IMR-90 (cell line): Measurements from ENCODE around the gene IL1RAPL1. TPM values are rescaled to one million over a fixed set of nuclear protein-coding genes. Genes with fewer than 3 reads are reported as not detected.

Experiments used
- ATAC-seq: fragments of 200-7000 bp; cut with Tn5 transposase; 2 replicates; pipeline ENCODE4 v1.9.1; 2020; ENCODE audit warnings: low read depth, mild to moderate bottlenecking, moderate library complexity
- BruUV-seq: library from RNA; stranded (reverse); fragments of 400-500 nt; replicated peaks from 2 replicates; lab custom pipeline; 2021; lab: Mats Ljungman, UMichigan
- CTCF ChIA-PET: fragments of 300-600 bp; formaldehyde crosslinking; extraction: SDS; loops from one replicate; lab custom pipeline; 2021; ENCODE audit warnings: antibody characterized with exemption; lab: Yijun Ruan, JAX
- POLR2A ChIA-PET: fragments of 300-600 bp; sonication (Branson Sonifier 250); formaldehyde crosslinking; loops from one replicate; lab custom pipeline; 2022; ENCODE audit warnings: antibody characterized with exemption; ENCODE audit not compliant: unreplicated experiment; lab: Charles Lee
- DNase-seq: peaks from one replicate; pipeline ENCODE4 v3.0.0; 2013
- H2AFZ ChIP-seq: replicated peaks from 2 replicates; pipeline ENCODE3; 2013; ENCODE audit warnings: low read length, mild to moderate bottlenecking; ENCODE audit not compliant: poor library complexity
- H2AK5ac ChIP-seq: 2 replicates; pipeline ENCODE4 v1.6.1; 2013; ENCODE audit warnings: low read depth, low read length, inconsistent platforms
- H2AK9ac ChIP-seq: replicated peaks from 2 replicates; pipeline ENCODE3; 2013; ENCODE audit warnings: mild to moderate bottlenecking, low read depth, low read length, moderate library complexity; ENCODE audit not compliant: poor library complexity
- H2BK120ac ChIP-seq: 2 replicates; pipeline ENCODE4 v1.6.1; 2013; ENCODE audit warnings: low read depth, low read length, inconsistent platforms
- H2BK15ac ChIP-seq: 3 replicates; pipeline ENCODE4 v1.6.1; 2013; ENCODE audit warnings: low read depth, low read length, inconsistent platforms
- H2BK20ac ChIP-seq: 2 replicates; pipeline ENCODE4 v1.6.1; 2013; ENCODE audit warnings: low read depth, mild to moderate bottlenecking, inconsistent platforms, low read length, moderate library complexity
- H2BK5ac ChIP-seq: 2 replicates; pipeline ENCODE4 v1.6.1; 2013; ENCODE audit warnings: mild to moderate bottlenecking, low read depth, low read length, inconsistent platforms; ENCODE audit not compliant: poor library complexity, severe bottlenecking
- H3K14ac ChIP-seq: replicated peaks from 2 replicates; pipeline ENCODE4 v1.6.1; 2013; ENCODE audit warnings: low read depth, low read length, inconsistent platforms
- H3K18ac ChIP-seq: 2 replicates; pipeline ENCODE4 v1.6.1; 2013; ENCODE audit warnings: low read depth, low read length, control low read depth
- H3K23ac ChIP-seq: 2 replicates; pipeline ENCODE4 v1.6.1; 2013; ENCODE audit warnings: low read depth, low read length, inconsistent platforms
- H3K27ac ChIP-seq: 2 replicates; pipeline ENCODE4 v1.5.1; 2013; ENCODE audit warnings: mild to moderate bottlenecking, control low read depth, low read length; ENCODE audit not compliant: insufficient read depth
- H3K27me3 ChIP-seq: 2 replicates; pipeline ENCODE4 v1.6.1; 2013; ENCODE audit warnings: low read length; ENCODE audit not compliant: control insufficient read depth, insufficient read depth
- H3K36me3 ChIP-seq: 2 replicates; pipeline ENCODE4 v1.6.1; 2013; ENCODE audit warnings: low read length, mixed read lengths; ENCODE audit not compliant: control insufficient read depth, insufficient read depth
- H3K4ac ChIP-seq: 2 replicates; pipeline ENCODE4 v1.6.1; 2013; ENCODE audit warnings: low read depth, low read length, inconsistent platforms
- H3K4me1 ChIP-seq: 2 replicates; pipeline ENCODE4 v1.6.1; 2013; ENCODE audit warnings: low read length, mixed read lengths; ENCODE audit not compliant: control insufficient read depth, insufficient read depth
- H3K4me2 ChIP-seq: 2 replicates; pipeline ENCODE4 v1.6.1; 2013; ENCODE audit warnings: low read depth, mild to moderate bottlenecking, control low read depth, low read length, moderate library complexity
- H3K4me3 ChIP-seq: 2 replicates; pipeline ENCODE4 v1.5.1; 2013; ENCODE audit warnings: low read depth, mild to moderate bottlenecking, control low read depth, low read length, moderate library complexity; ENCODE audit not compliant: insufficient read depth
- H3K56ac ChIP-seq: 2 replicates; pipeline ENCODE4 v1.6.1; 2013; ENCODE audit warnings: low read length, inconsistent platforms; ENCODE audit not compliant: insufficient read depth; ENCODE audit errors: extremely low read depth
- H3K79me1 ChIP-seq, 2 experiments: 2 replicates each; pipeline ENCODE4 v1.6.1; 2013; ENCODE audit warnings: low read length in 2 of 2, inconsistent platforms in 1 of 2, low read depth in 1 of 2
- H3K9ac ChIP-seq: 2 replicates; pipeline ENCODE4 v1.6.1; 2013; ENCODE audit warnings: low read depth, low read length, control low read depth
- H3K9me1 ChIP-seq: 2 replicates; pipeline ENCODE4 v1.6.1; 2013; ENCODE audit warnings: low read length, inconsistent platforms; ENCODE audit not compliant: insufficient read depth
- H3K9me3 ChIP-seq: 2 replicates; pipeline ENCODE4 v1.6.1; 2013; ENCODE audit warnings: low read length; ENCODE audit not compliant: control insufficient read depth, insufficient read depth
- H4K20me1 ChIP-seq: 2 replicates; pipeline ENCODE4 v1.6.1; 2013; ENCODE audit warnings: low read length, inconsistent platforms; ENCODE audit not compliant: insufficient read depth
- H4K5ac ChIP-seq: 2 replicates; pipeline ENCODE4 v1.6.1; 2013; ENCODE audit warnings: mild to moderate bottlenecking, low read depth, low read length, control low read depth
- H4K8ac ChIP-seq, 2 experiments: 2 replicates each; pipeline ENCODE4 v1.6.1; 2013; ENCODE audit warnings: low read depth in 2 of 2, low read length in 2 of 2, control low read depth in 1 of 2, inconsistent platforms in 1 of 2
- H4K91ac ChIP-seq: 2 replicates; pipeline ENCODE4 v1.6.1; 2013; ENCODE audit warnings: low read depth, low read length, inconsistent platforms; ENCODE audit not compliant: insufficient read depth
- BHLHE40 ChIP-seq: fragments of 150-350 bp; IDR thresholded peaks from 2 replicates; pipeline ENCODE4 v1.6.1; 2016; ENCODE audit warnings: mild to moderate bottlenecking, low read depth, low read length
- CEBPB ChIP-seq: IDR thresholded peaks from 2 replicates; pipeline ENCODE4 v1.6.1; 2012; ENCODE audit warnings: low read depth, low read length, improper control_type of control experiment
- CHD1 ChIP-seq: IDR thresholded peaks from 2 replicates; pipeline ENCODE4 v1.6.1; 2012; ENCODE audit warnings: low read depth, low read length, improper control_type of control experiment
- FOS ChIP-seq: fragments of 150-350 bp; IDR thresholded peaks from 2 replicates; pipeline ENCODE4 v1.6.1; 2016; ENCODE audit warnings: low read depth, low read length
- MAFK ChIP-seq: IDR thresholded peaks from 2 replicates; pipeline ENCODE4 v1.6.1; 2012; ENCODE audit warnings: low read depth, low read length, improper control_type of control experiment
- MAZ ChIP-seq: IDR thresholded peaks from 2 replicates; pipeline ENCODE4 v1.6.1; 2012; ENCODE audit warnings: low read depth, mild to moderate bottlenecking, low read length, improper control_type of control experiment, moderate library complexity, borderline replicate concordance
- MXI1 ChIP-seq: IDR thresholded peaks from 2 replicates; pipeline ENCODE4 v1.6.1; 2012; ENCODE audit warnings: low read depth, mild to moderate bottlenecking, low read length, moderate library complexity, borderline replicate concordance
- NFE2L2 ChIP-seq: fragments of 150-350 bp; IDR thresholded peaks from 2 replicates; pipeline ENCODE4 v1.6.1; 2016; ENCODE audit warnings: low read depth, mild to moderate bottlenecking, low read length
- POLR2A ChIP-seq: IDR thresholded peaks from 2 replicates; pipeline ENCODE4 v1.6.1; 2012; ENCODE audit warnings: mild to moderate bottlenecking, low read depth, low read length
- RAD21 ChIP-seq: IDR thresholded peaks from 2 replicates; pipeline ENCODE4 v1.6.1; 2012; ENCODE audit warnings: low read length, improper control_type of control experiment
- RCOR1 ChIP-seq: IDR thresholded peaks from 2 replicates; pipeline ENCODE4 v1.6.1; 2012; ENCODE audit warnings: mild to moderate bottlenecking, low read length, improper control_type of control experiment; ENCODE audit not compliant: insufficient replicate concordance
- RFX5 ChIP-seq: IDR thresholded peaks from 2 replicates; pipeline ENCODE4 v1.8.0; 2012; ENCODE audit warnings: low read depth, mild to moderate bottlenecking, low read length, moderate library complexity
- SMC3 ChIP-seq: fragments of 150-350 bp; IDR thresholded peaks from 2 replicates; pipeline ENCODE4 v1.6.1; 2016; ENCODE audit warnings: low read depth, mild to moderate bottlenecking, antibody characterized with exemption, low read length, moderate library complexity
- WGBS, 2 experiments: methylation state at CpG; one replicate each; pipeline versions ENCODE4 v1.1.5 to v1.1.7; 2013; ENCODE audit warnings: missing lambda C conversion rate in 2 of 2; ENCODE audit not compliant: insufficient read length in 1 of 2; ENCODE audit errors: extremely low coverage in 2 of 2; 5-methylcytosine and 5-hydroxymethylcytosine counted together
- dilution Hi-C: fragments of 300-500 bp; cut with HindIII; formaldehyde crosslinking; loops from one replicate; pipeline ENCODE4 v1.14.3; 2018; ENCODE audit warnings: low sequenced_read_pairs; ENCODE audit not compliant: unreplicated experiment
- in situ Hi-C: fragments of 300-500 bp; cut with MboI; formaldehyde crosslinking; loops from 3 replicates; pipeline ENCODE4 v1.14.3; 2019; ENCODE audit warnings: low sequenced_read_pairs, inconsistent platforms, mixed read lengths
- intact Hi-C: fragments of 100-400 bp; cut with micrococcal nuclease; formaldehyde crosslinking; loops from 2 replicates; pipeline ENCODE4 v1.10.0; 2022
- polyA plus RNA-seq, 3 experiments: library from polyadenylated mRNA; depleted of rRNA; stranded (reverse); fragments of >200 nt; gene quantifications; 2 replicates each; pipeline ENCODE4 v1.2.3, GENCODE V29; 2012; ENCODE audit warnings: low replicate concordance in 1 of 3
- total RNA-seq: library from RNA; depleted of rRNA; stranded (reverse); fragments of >200 nt; gene quantifications from 2 replicates; pipeline ENCODE4 v1.2.3, GENCODE V29; 2012
- TF ChIP-seq, protein P1 (sequence below): fragments of 150-350 bp; IDR thresholded peaks from 2 replicates; pipeline ENCODE4 v1.6.1; 2017; ENCODE audit warnings: mild to moderate bottlenecking, antibody characterized with exemption, low read length, low read depth
- TF ChIP-seq, protein P2 (sequence below): fragments of 150-350 bp; IDR thresholded peaks from 2 replicates; pipeline ENCODE4 v1.6.1; 2016; ENCODE audit warnings: low read depth, mild to moderate bottlenecking, low read length, moderate library complexity, borderline replicate concordance

Gene IL1RAPL1
- total and polyA plus RNA-seq, 2 of the 4 experiments (the other 2 are of a cell fraction), result 1.5 to 9.0 TPM

DNA sequence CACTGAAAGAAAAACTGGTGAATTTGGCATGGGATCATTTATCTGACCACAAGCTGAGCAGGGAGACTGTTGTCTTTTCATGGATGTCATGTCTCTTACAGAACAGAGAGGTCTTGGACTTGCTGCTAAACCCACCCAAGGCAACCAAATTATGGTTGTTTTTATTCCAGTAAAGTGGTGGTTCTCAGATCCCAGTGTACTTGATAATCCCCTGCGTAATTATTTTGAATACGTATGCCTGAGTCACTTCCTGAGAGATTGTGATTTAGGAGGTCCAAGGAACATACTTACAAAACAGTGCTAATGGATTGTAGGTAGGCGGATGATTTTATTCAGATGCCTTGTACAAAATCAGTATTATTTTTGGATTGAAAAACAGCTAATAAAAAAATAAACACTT, 585.6 kb downstream of the IL1RAPL1 start:
- no peaks in the 10 kb centered on the region for H3K36me3 ChIP-seq
- no peak overlapping the region for H4K8ac ChIP-seq
- CTCF ChIA-PET, result no interaction called here
- H2AFZ ChIP-seq, result no peak overlapping the region
- no peaks in the 10 kb centered on the region for H3K9me1 ChIP-seq
- H4K20me1 ChIP-seq, result no peaks in the 10 kb centered on the region
- no peak overlapping the region; the same call in 1 of the 2 replicates for H3K18ac ChIP-seq
- no peaks in the 10 kb centered on the region; the same call in 1 of the 2 replicates for H3K4me1 ChIP-seq
- intact Hi-C loops (no loop called here), dilution Hi-C loops (no loop called here), in situ Hi-C loops (no loop called here)
- H2BK20ac ChIP-seq, result peak overlapping the region; percentile 62; the same call in 1 of the 2 replicates
- no peak overlapping the region for H2BK15ac ChIP-seq
- no peak overlapping the region for H3K56ac ChIP-seq
- H2BK120ac ChIP-seq, result peak overlapping the region; percentile 3; the same call in 1 of the 2 replicates
- H2AK5ac ChIP-seq, result no peak overlapping the region
- TF ChIP-seq BHLHE40 (no peak), MAFK (no peak), SMC3 (no peak), RFX5 (no peak), NFE2L2 (no peak), RAD21 (no peak), CHD1 (no peak), MXI1 (no peak), FOS (no peak), CEBPB (no peak), RCOR1 (no peak), MAZ (no peak), POLR2A (no peak)
- TF ChIP-seq, protein P1, sequence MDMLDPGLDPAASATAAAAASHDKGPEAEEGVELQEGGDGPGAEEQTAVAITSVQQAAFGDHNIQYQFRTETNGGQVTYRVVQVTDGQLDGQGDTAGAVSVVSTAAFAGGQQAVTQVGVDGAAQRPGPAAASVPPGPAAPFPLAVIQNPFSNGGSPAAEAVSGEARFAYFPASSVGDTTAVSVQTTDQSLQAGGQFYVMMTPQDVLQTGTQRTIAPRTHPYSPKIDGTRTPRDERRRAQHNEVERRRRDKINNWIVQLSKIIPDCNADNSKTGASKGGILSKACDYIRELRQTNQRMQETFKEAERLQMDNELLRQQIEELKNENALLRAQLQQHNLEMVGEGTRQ, result no peak
- TF ChIP-seq, protein P2, sequence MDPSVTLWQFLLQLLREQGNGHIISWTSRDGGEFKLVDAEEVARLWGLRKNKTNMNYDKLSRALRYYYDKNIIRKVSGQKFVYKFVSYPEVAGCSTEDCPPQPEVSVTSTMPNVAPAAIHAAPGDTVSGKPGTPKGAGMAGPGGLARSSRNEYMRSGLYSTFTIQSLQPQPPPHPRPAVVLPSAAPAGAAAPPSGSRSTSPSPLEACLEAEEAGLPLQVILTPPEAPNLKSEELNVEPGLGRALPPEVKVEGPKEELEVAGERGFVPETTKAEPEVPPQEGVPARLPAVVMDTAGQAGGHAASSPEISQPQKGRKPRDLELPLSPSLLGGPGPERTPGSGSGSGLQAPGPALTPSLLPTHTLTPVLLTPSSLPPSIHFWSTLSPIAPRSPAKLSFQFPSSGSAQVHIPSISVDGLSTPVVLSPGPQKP, result no peak
- WGBS, 2 experiments, result no CpG with 5 or more reads among the region's 3 CpGs
- H4K91ac ChIP-seq, result no peak overlapping the region
- H2AK9ac ChIP-seq, result no peak overlapping the region
- H3K14ac ChIP-seq, result 0 out of 2 replicates have a peak overlapping the region, but pooled peaks have one; percentile 9
- no peak overlapping the region for H3K9ac ChIP-seq
- H3K4ac ChIP-seq, result no peak overlapping the region
- no peaks in the 10 kb centered on the region for H3K27me3 ChIP-seq
- H4K5ac ChIP-seq, result no peak overlapping the region
- no peak overlapping the region for H2BK5ac ChIP-seq
- no peak overlapping the region for H3K4me2 ChIP-seq
- no peak overlapping the region for H3K27ac ChIP-seq
- H3K4me3 ChIP-seq, result no peak overlapping the region
- ATAC-seq, result no peak
- BruUV-seq, result no TSS peak
- POLR2A ChIA-PET, result no interaction called here
- peak; percentile 62 for DNase-seq
- no peaks in the 10 kb centered on the region for H3K79me1 ChIP-seq
- no peak overlapping the region for H3K23ac ChIP-seq
- H3K9me3 ChIP-seq, result no peaks in the 10 kb centered on the region
